Natural killer cell treated with Interleukin-12 subunit alpha and Interleukin-12 subunit beta and Interleukin-15 and Interleukin-18, amount 100 ng/mL, for 72 hours (primary cell): ENCODE measurements around the gene POLR1A. TPM values are rescaled to one million over a fixed set of nuclear protein-coding genes. Genes with fewer than 3 reads are reported as not detected.
A peak's percentile ranks its signal among the peaks of the same experiment; 100 is the strongest.

Source experiments
- ATAC-seq, 2 donors: fragments of 150-1000 bp; cut with Tn5 transposase in 1 of 2; sonication (Bioruptor Pico), chemical (Tn5 transposase) in 1 of 2; 2 replicates each; pipeline ENCODE4 v1.10.0; 2021
- DNase-seq: peaks from one replicate; pipeline ENCODE4 v3.0.0; 2022; ENCODE audit warnings: low spot score
- H3K27ac Mint-ChIP-seq, 2 donors: 1 replicate in 1 of 2; 2 replicates in 1 of 2; pipeline ENCODE4 v1.8.0; 2022; ENCODE audit warnings: mixed read lengths in 2 of 2, mild to moderate bottlenecking in 1 of 2, moderate library complexity in 1 of 2
- H3K27me3 Mint-ChIP-seq, 2 donors: 1 replicate in 1 of 2; 2 replicates in 1 of 2; pipeline ENCODE4 v1.8.0; 2022; ENCODE audit warnings: mixed read lengths in 2 of 2
- H3K36me3 Mint-ChIP-seq: one replicate; pipeline ENCODE4 v1.8.0; 2022; ENCODE audit warnings: mixed read lengths
- H3K4me1 Mint-ChIP-seq, 2 donors: 1 replicate in 1 of 2; 2 replicates in 1 of 2; pipeline ENCODE4 v1.8.0; 2022; ENCODE audit warnings: low read depth in 2 of 2, mixed read lengths in 2 of 2, mild to moderate bottlenecking in 1 of 2
- H3K4me3 Mint-ChIP-seq: one replicate; pipeline ENCODE4 v1.8.0; 2022; ENCODE audit warnings: mixed read lengths
- H3K9me3 Mint-ChIP-seq: 2 replicates; pipeline ENCODE4 v1.8.0; 2022; ENCODE audit warnings: mixed read lengths
- total RNA-seq, 2 donors: library from RNA; stranded (reverse); gene quantifications; one replicate each; pipeline ENCODE4 v1.2.3, GENCODE V29; 2022

The POLR1A gene
- total RNA-seq, 2 donors from 2014 or later = 51.7 to 99.2 TPM

GRCh38 chr2:86033751-86034692 is 71.7 kb downstream of the POLR1A start:
- no peak for DNase-seq
- H3K36me3 Mint-ChIP-seq = peaks cover 18% of the 10 kb centered on the region
- no peak overlapping the region for H3K4me3 Mint-ChIP-seq
- H3K27me3 Mint-ChIP-seq = no peaks in the 10 kb centered on the region
- H3K27ac Mint-ChIP-seq = peak overlapping the region; percentile 91
- H3K4me1 Mint-ChIP-seq = peaks cover 37 to 40% of the 10 kb centered on the region in 2 donors
- H3K9me3 Mint-ChIP-seq = no peaks in the 10 kb centered on the region
- ATAC-seq = no peak

- Mint-ChIP-seq H3K27ac (peak overlapping the region in 1 of 2 donors; percentile 65), H3K36me3 (peaks cover 16% of the 10 kb centered on the region), H3K4me3 (no peak overlapping the region), H3K9me3 (no peaks in the 10 kb centered on the region), H3K27me3 (no peaks in the 10 kb centered on the region), H3K4me1 (peaks cover 27 to 30% of the 10 kb centered on the region in 2 donors)
- ATAC-seq (no peak), DNase-seq (no peak)
Measured at GRCh38 chr2:86032861-86033595, 72.7 kb downstream of the POLR1A start.

GRCh38 chr2:86031606-86032005 is 74.1 kb downstream of the POLR1A start:
- H3K4me3 Mint-ChIP-seq = no peak overlapping the region
- H3K27ac Mint-ChIP-seq = peak overlapping the region in 1 of 2 donors; percentile 65
- H3K36me3 Mint-ChIP-seq = peaks cover 14% of the 10 kb centered on the region
- ATAC-seq = no peak
- H3K9me3 Mint-ChIP-seq = no peaks in the 10 kb centered on the region
- H3K4me1 Mint-ChIP-seq = peaks cover 13 to 17% of the 10 kb centered on the region in 2 donors
- DNase-seq = no peak
- H3K27me3 Mint-ChIP-seq = no peaks in the 10 kb centered on the region

GRCh38 chr2:86031151-86031550 is 74.5 kb downstream of the POLR1A start:
- Mint-ChIP-seq H3K9me3 (no peaks in the 10 kb centered on the region), H3K4me3 (no peak overlapping the region), H3K4me1 (peaks cover 8 to 13% of the 10 kb centered on the region in 2 donors), H3K27me3 (no peaks in the 10 kb centered on the region), H3K27ac (no peak overlapping the region), H3K36me3 (peaks cover 14% of the 10 kb centered on the region)
- DNase-seq (no peak), ATAC-seq (no peak)

- Mint-ChIP-seq H3K27me3 (no peaks in the 10 kb centered on the region), H3K36me3 (peaks cover 14% of the 10 kb centered on the region)
- ATAC-seq = no peak
Measured at GRCh38 chr2:86029873-86030272, 75.8 kb downstream of the POLR1A start.

GRCh38 chr2:86028766-86029381 is 76.8 kb downstream of the POLR1A start:
- ATAC-seq (no peak), DNase-seq (no peak)
- Mint-ChIP-seq H3K4me3 (no peak overlapping the region), H3K27me3 (no peaks in the 10 kb centered on the region), H3K4me1 (peaks cover 0 to 5% of the 10 kb centered on the region in 2 donors), H3K9me3 (no peaks in the 10 kb centered on the region), H3K27ac (no peak overlapping the region), H3K36me3 (peaks cover 18% of the 10 kb centered on the region)

More at GRCh38 chr2:86029873-86030272, 75.8 kb downstream of the POLR1A start:
- H3K9me3 Mint-ChIP-seq = no peaks in the 10 kb centered on the region
- H3K27ac Mint-ChIP-seq = no peak overlapping the region
- H3K4me3 Mint-ChIP-seq = no peak overlapping the region
- H3K4me1 Mint-ChIP-seq = peaks cover 0 to 5% of the 10 kb centered on the region in 2 donors
- DNase-seq = no peak

GRCh38 chr2:86027922-86028765 is 77.5 kb downstream of the POLR1A start:
- peaks cover 0 to 4% of the 10 kb centered on the region in 2 donors for H3K4me1 Mint-ChIP-seq
- H3K4me3 Mint-ChIP-seq = no peak overlapping the region
- no peak for ATAC-seq
- H3K27me3 Mint-ChIP-seq = no peaks in the 10 kb centered on the region
- H3K9me3 Mint-ChIP-seq = no peaks in the 10 kb centered on the region
- H3K36me3 Mint-ChIP-seq = peaks cover 16% of the 10 kb centered on the region
- DNase-seq = no peak
- no peak overlapping the region for H3K27ac Mint-ChIP-seq

- Mint-ChIP-seq H3K27me3 (no peaks in the 10 kb centered on the region), H3K4me1 (peaks cover 0 to 2% of the 10 kb centered on the region in 2 donors), H3K4me3 (no peak overlapping the region), H3K9me3 (no peaks in the 10 kb centered on the region), H3K27ac (no peak overlapping the region), H3K36me3 (peaks cover 13% of the 10 kb centered on the region)
- DNase-seq = no peak
- no peak for ATAC-seq
Measured at GRCh38 chr2:86027196-86027921, 78.3 kb downstream of the POLR1A start.

- H3K4me3 Mint-ChIP-seq = no peak overlapping the region
- peaks cover 10% of the 10 kb centered on the region for H3K36me3 Mint-ChIP-seq
- no peak for DNase-seq
- no peaks in the 10 kb centered on the region for H3K9me3 Mint-ChIP-seq
- H3K4me1 Mint-ChIP-seq = peaks cover 0 to 2% of the 10 kb centered on the region in 2 donors
- ATAC-seq = no peak
- H3K27ac Mint-ChIP-seq = no peak overlapping the region
- no peaks in the 10 kb centered on the region for H3K27me3 Mint-ChIP-seq
Measured at GRCh38 chr2:86026744-86027065, 79.0 kb downstream of the POLR1A start.

- Mint-ChIP-seq H3K27ac (no peak overlapping the region), H3K9me3 (no peaks in the 10 kb centered on the region), H3K36me3 (peaks cover 8% of the 10 kb centered on the region), H3K27me3 (no peaks in the 10 kb centered on the region), H3K4me3 (no peak overlapping the region), H3K4me1 (peaks cover 0 to 2% of the 10 kb centered on the region in 2 donors)
- ATAC-seq (no peak), DNase-seq (no peak)
Measured at GRCh38 chr2:86025976-86026743, 79.5 kb downstream of the POLR1A start.

GRCh38 chr2:86025229-86025820 is 80.4 kb downstream of the POLR1A start:
- DNase-seq = no peak
- H3K4me3 Mint-ChIP-seq = no peak overlapping the region
- no peak overlapping the region for H3K27ac Mint-ChIP-seq
- H3K4me1 Mint-ChIP-seq = peaks cover 0 to 2% of the 10 kb centered on the region in 2 donors
- H3K9me3 Mint-ChIP-seq = no peaks in the 10 kb centered on the region
- no peak for ATAC-seq
- H3K27me3 Mint-ChIP-seq = no peaks in the 10 kb centered on the region
- H3K36me3 Mint-ChIP-seq = peaks cover 4% of the 10 kb centered on the region

- no peak for DNase-seq
- Mint-ChIP-seq H3K36me3 (peaks cover 4% of the 10 kb centered on the region), H3K27ac (no peak overlapping the region), H3K27me3 (no peaks in the 10 kb centered on the region), H3K4me1 (peaks cover 0 to 2% of the 10 kb centered on the region in 2 donors), H3K4me3 (no peak overlapping the region), H3K9me3 (no peaks in the 10 kb centered on the region)
- no peak for ATAC-seq
Measured at GRCh38 chr2:86023366-86023712, 82.3 kb downstream of the POLR1A start.
